GM18505 (cell line): ENCODE data around the gene SLC22A7.

Experiments used
- ATAC-seq: cut with Tn5 transposase; IDR thresholded peaks from one replicate; pipeline ENCODE4 v1.9.1; 2021; ENCODE audit not compliant: unreplicated experiment
- POLR2A ChIP-seq: IDR thresholded peaks from 4 replicates; pipeline ENCODE4 v1.6.1; 2011; ENCODE audit warnings: borderline replicate concordance; ENCODE audit not compliant: insufficient read depth, insufficient read length; ENCODE audit errors: extremely low read depth

SLC22A7 gene

GRCh38 chr6:43282636-43283513, 15.2 kb upstream of the SLC22A7 start:
- no peak for ATAC-seq
- TF ChIP-seq POLR2A, result no peak

GRCh38 chr6:43283514-43283901, 14.6 kb upstream of the SLC22A7 start:
- no peak for ATAC-seq
- no peak for TF ChIP-seq POLR2A

- TF ChIP-seq POLR2A, result no peak
- no peak for ATAC-seq
These were observed 14.2 kb upstream of the SLC22A7 start for GRCh38 chr6:43283905-43284304.

- TF ChIP-seq POLR2A, result no peak
- ATAC-seq, result no peak
These were observed 12.9 kb upstream of the SLC22A7 start for GRCh38 chr6:43284991-43285781.

GRCh38 chr6:43285832-43286231, 12.2 kb upstream of the SLC22A7 start:
- TF ChIP-seq POLR2A, result no peak
- no peak for ATAC-seq

- no peak for ATAC-seq
- TF ChIP-seq POLR2A, result no peak
These were observed 11.5 kb upstream of the SLC22A7 start for GRCh38 chr6:43286456-43286979.

- no peak for TF ChIP-seq POLR2A
- ATAC-seq, result no peak
These were observed 10.9 kb upstream of the SLC22A7 start for GRCh38 chr6:43286980-43287716.

GRCh38 chr6:43287717-43288679, 10.1 kb upstream of the SLC22A7 start:
- no peak for ATAC-seq
- TF ChIP-seq POLR2A, result no peak

- TF ChIP-seq POLR2A, result no peak
- no peak for ATAC-seq
These were observed 7.6 kb upstream of the SLC22A7 start for GRCh38 chr6:43290339-43290904.

- TF ChIP-seq POLR2A, result no peak
- no peak for ATAC-seq
These were observed 7.1 kb upstream of the SLC22A7 start for GRCh38 chr6:43290905-43291355.

- no peak for TF ChIP-seq POLR2A
- ATAC-seq, result no peak
These were observed 6.4 kb upstream of the SLC22A7 start for GRCh38 chr6:43291708-43292107.

GRCh38 chr6:43292341-43292740, 5.7 kb upstream of the SLC22A7 start:
- no peak for ATAC-seq
- TF ChIP-seq POLR2A, result no peak
